Measurements from ENCODE around the gene SGPP1. TPM values are rescaled to one million over a fixed set of nuclear protein-coding genes. Genes with fewer than 3 reads are reported as not detected.

Gene SGPP1
- total and polyA plus RNA-seq, 2 donors (not counting 1 experiment from before 2014, with no cell fraction given): 13.8 to 46.4 TPM

- Histone ChIP-seq H4K20me1 (ENCODE audit: control insufficient read depth, insufficient read depth, low read length, poor library complexity, severe bottlenecking) (no peaks in the 10 kb centered on the region), H3K27me3 (replicated peaks in 1 of 4; ENCODE audit: control extremely low read depth in 1 of 4, control insufficient read depth in 3 of 4, insufficient read depth in 4 of 4, low read length in 3 of 4) (no peaks in the 10 kb centered on the region), H3K4me2 (replicated peaks; ENCODE audit: low read depth, low read length, poor library complexity, severe bottlenecking) (no peak overlapping the region), H3K9me3 (ENCODE audit: control extremely low read depth in 1 of 3, control insufficient read depth in 2 of 3, insufficient read depth in 1 of 3, low read length in 2 of 3) (no peaks in the 10 kb centered on the region), H3K9ac (ENCODE audit: low read length) (no peak overlapping the region), H3K36me3 (replicated peaks in 1 of 2; ENCODE audit: control extremely low read depth in 1 of 2, control insufficient read depth in 1 of 2, extremely low read depth in 1 of 2, insufficient read depth in 2 of 2, low read length in 1 of 2) (no peaks in the 10 kb centered on the region), H3K4me1 (ENCODE audit: control insufficient read depth in 2 of 2, insufficient read depth in 2 of 2, low read length in 2 of 2) (peaks cover 12 to 19% of the 10 kb centered on the region in 2 donors), H2AFZ (ENCODE audit: insufficient read depth, low read depth, low read length, poor library complexity, severe bottlenecking) (no peak overlapping the region), H3K27ac (ENCODE audit: low read length in 2 of 2) (no peak overlapping the region), H3K4me3 (ENCODE audit: control extremely low read depth in 1 of 5, extremely low read depth in 1 of 5, insufficient read depth in 1 of 5, low read depth in 2 of 5, low read length in 4 of 5) (no peak overlapping the region), H3K79me2 (ENCODE audit: control insufficient read depth, insufficient read depth, low read length) (no peaks in the 10 kb centered on the region)
- 100% methylated on average over 2 of the region's 6 CpGs for whole genome bisulfite sequencing (ENCODE audit: insufficient coverage)
- intact Hi-C loops (cut with micrococcal nuclease): no loop called here
- ChIA-PET CTCF (interaction anchor here (0.6 to 1.2 kb wide), 2 partner anchors 16 to 45 kb away, joined by 3 read pairs; no protein-coding TSS in a partner anchor), POLR2A (no interaction called here)
- Mint-ChIP-seq H3K4me3 (no peak overlapping the region), H3K27me3 (no peaks in the 10 kb centered on the region), H3K9me3 (ENCODE audit: insufficient read depth) (no peaks in the 10 kb centered on the region), H3K27ac (no peak overlapping the region), H3K4me1 (peaks cover 20% of the 10 kb centered on the region)
- TF ChIP-seq EZH2 (IDR thresholded peaks at IDR 0.05; ENCODE audit: borderline replicate concordance, insufficient read depth, low read depth, low read length, poor library complexity, severe bottlenecking) (no peak), CTCF (IDR thresholded peaks at IDR 0.05) (no peak)
- no peak for ATAC-seq (ENCODE audit: low read depth)
- no peak for DNase-seq
Measured at GRCh38 chr14:63764620-63765139, 36.8 kb upstream of the SGPP1 start.

GRCh38 chr14:63764103-63764502, 36.2 kb upstream of the SGPP1 start:
- no peaks in the 10 kb centered on the region for H3K79me2 ChIP-seq (ENCODE audit: control insufficient read depth, insufficient read depth, low read length)
- ATAC-seq (ENCODE audit: low read depth) (no peak), DNase-seq (no peak)
- WGBS (ENCODE audit: insufficient coverage): 100% methylated on average over 3 of the region's 5 CpGs
- TF ChIP-seq CTCF (IDR thresholded peaks at IDR 0.05): no peak
- TF ChIP-seq EZH2 (IDR thresholded peaks at IDR 0.05; ENCODE audit: borderline replicate concordance, insufficient read depth, low read depth, low read length, poor library complexity, severe bottlenecking): no peak
- H3K9ac ChIP-seq (ENCODE audit: low read length): no peak overlapping the region
- no peaks in the 10 kb centered on the region for H3K36me3 ChIP-seq (replicated peaks in 1 of 2; ENCODE audit: control extremely low read depth in 1 of 2, control insufficient read depth in 1 of 2, extremely low read depth in 1 of 2, insufficient read depth in 2 of 2, low read length in 1 of 2)
- H3K9me3 Mint-ChIP-seq (ENCODE audit: insufficient read depth): no peaks in the 10 kb centered on the region
- no peak overlapping the region for H3K4me3 ChIP-seq (ENCODE audit: control extremely low read depth in 1 of 5, extremely low read depth in 1 of 5, insufficient read depth in 1 of 5, low read depth in 2 of 5, low read length in 4 of 5)
- no peak overlapping the region for H2AFZ ChIP-seq (ENCODE audit: insufficient read depth, low read depth, low read length, poor library complexity, severe bottlenecking)
- H3K4me1 Mint-ChIP-seq: peaks cover 23% of the 10 kb centered on the region
- no peak overlapping the region for H3K27ac Mint-ChIP-seq
- POLR2A ChIA-PET: no interaction called here
- no peaks in the 10 kb centered on the region for H4K20me1 ChIP-seq (ENCODE audit: control insufficient read depth, insufficient read depth, low read length, poor library complexity, severe bottlenecking)
- no peak overlapping the region for H3K4me3 Mint-ChIP-seq
- H3K4me2 ChIP-seq (replicated peaks; ENCODE audit: low read depth, low read length, poor library complexity, severe bottlenecking): no peak overlapping the region
- intact Hi-C loops (cut with micrococcal nuclease): no loop called here
- no peak overlapping the region for H3K27ac ChIP-seq (ENCODE audit: low read length in 2 of 2)
- peaks cover 16 to 19% of the 10 kb centered on the region in 2 donors for H3K4me1 ChIP-seq (ENCODE audit: control insufficient read depth in 2 of 2, insufficient read depth in 2 of 2, low read length in 2 of 2)
- H3K27me3 ChIP-seq (replicated peaks in 1 of 4; ENCODE audit: control extremely low read depth in 1 of 4, control insufficient read depth in 3 of 4, insufficient read depth in 4 of 4, low read length in 3 of 4): no peaks in the 10 kb centered on the region
- CTCF ChIA-PET: interaction anchor here (0.6 to 1.2 kb wide), 4 partner anchors 15 to 44 kb away, joined by 3 read pairs; no protein-coding TSS in a partner anchor
- no peaks in the 10 kb centered on the region for H3K27me3 Mint-ChIP-seq
- H3K9me3 ChIP-seq (ENCODE audit: control extremely low read depth in 1 of 3, control insufficient read depth in 2 of 3, insufficient read depth in 1 of 3, low read length in 2 of 3): no peaks in the 10 kb centered on the region

Data from B cell (primary cell).